ENCODE measurements around the gene PRSS36.

The PRSS36 gene

DNA sequence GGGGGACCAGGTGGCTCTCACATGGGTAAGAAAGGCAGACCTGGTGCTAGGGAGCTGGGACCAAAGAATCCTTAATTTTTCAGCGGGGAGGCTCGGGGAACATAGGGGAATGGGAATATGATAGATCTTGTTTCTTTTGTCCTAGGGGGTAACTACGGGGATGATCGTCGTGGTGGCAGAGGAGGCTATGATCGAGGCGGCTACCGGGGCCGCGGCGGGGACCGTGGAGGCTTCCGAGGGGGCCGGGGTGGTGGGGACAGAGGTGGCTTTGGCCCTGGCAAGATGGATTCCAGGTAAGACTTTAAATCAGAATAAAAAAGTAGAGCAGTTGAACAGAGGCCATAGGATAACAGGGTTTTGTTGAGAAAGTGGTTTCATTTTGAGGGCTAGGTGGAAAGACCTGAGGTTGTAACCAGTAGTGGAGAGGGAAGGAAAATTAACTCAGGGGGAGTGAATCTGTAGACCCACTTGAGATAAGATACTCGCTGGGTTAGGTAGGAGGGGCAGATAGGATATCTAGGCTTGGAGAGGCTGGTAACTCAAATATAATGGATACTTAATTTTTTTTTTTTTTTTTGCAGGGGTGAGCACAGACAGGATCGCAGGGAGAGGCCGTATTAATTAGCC is 41.1 kb upstream of the PRSS36 start:
- peaks cover 13% of the 10 kb centered on the region; the same call in 1 of the 2 replicates for H4K20me1 ChIP-seq (ENCODE audit: insufficient read depth)
- no peaks in the 10 kb centered on the region for H3K27me3 ChIP-seq (ENCODE audit: insufficient read depth, low read depth)
- no peak overlapping the region for H3K4me2 ChIP-seq
- H2AFZ ChIP-seq (ENCODE audit: low read depth): no peak overlapping the region
- H3K36me3 ChIP-seq (ENCODE audit: insufficient read depth): peaks cover 53% of the 10 kb centered on the region
- peaks cover 21% of the 10 kb centered on the region for H3K4me1 ChIP-seq (ENCODE audit: low read depth, poor library complexity, severe bottlenecking)
- peaks cover 46% of the 10 kb centered on the region; the same call in 1 of the 2 replicates for H3K79me2 ChIP-seq (ENCODE audit: insufficient read depth, low read depth)
- TF ChIP-seq, protein P1, sequence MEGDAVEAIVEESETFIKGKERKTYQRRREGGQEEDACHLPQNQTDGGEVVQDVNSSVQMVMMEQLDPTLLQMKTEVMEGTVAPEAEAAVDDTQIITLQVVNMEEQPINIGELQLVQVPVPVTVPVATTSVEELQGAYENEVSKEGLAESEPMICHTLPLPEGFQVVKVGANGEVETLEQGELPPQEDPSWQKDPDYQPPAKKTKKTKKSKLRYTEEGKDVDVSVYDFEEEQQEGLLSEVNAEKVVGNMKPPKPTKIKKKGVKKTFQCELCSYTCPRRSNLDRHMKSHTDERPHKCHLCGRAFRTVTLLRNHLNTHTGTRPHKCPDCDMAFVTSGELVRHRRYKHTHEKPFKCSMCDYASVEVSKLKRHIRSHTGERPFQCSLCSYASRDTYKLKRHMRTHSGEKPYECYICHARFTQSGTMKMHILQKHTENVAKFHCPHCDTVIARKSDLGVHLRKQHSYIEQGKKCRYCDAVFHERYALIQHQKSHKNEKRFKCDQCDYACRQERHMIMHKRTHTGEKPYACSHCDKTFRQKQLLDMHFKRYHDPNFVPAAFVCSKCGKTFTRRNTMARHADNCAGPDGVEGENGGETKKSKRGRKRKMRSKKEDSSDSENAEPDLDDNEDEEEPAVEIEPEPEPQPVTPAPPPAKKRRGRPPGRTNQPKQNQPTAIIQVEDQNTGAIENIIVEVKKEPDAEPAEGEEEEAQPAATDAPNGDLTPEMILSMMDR (conservative IDR thresholded peaks at IDR 0.05; ENCODE audit: low read depth, low read length): no peak
- no peak overlapping the region for H3K9ac ChIP-seq
- H3K27ac ChIP-seq: no peak overlapping the region
- no peak overlapping the region for H3K4me3 ChIP-seq (IDR thresholded peaks at IDR 0.05; ENCODE audit: insufficient read depth, low read depth, low read length)

DNA sequence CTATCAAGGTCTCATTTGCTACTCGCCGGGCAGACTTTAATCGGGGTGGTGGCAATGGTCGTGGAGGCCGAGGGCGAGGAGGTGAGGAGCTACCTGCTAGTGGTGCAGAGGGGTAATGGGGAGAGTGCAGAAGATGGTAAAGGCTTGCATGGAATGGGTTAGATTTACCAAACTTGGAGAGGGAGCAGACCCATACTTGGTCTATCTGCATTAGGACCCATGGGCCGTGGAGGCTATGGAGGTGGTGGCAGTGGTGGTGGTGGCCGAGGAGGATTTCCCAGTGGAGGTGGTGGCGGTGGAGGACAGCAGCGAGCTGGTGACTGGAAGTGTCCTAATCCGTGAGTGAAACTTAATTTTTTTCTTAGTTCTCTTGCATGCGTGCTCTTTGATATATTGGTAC is 40.2 kb upstream of the PRSS36 start:
- peaks cover 30% of the 10 kb centered on the region for H3K4me1 ChIP-seq (ENCODE audit: low read depth, poor library complexity, severe bottlenecking)
- H4K20me1 ChIP-seq (ENCODE audit: insufficient read depth): peaks cover 18% of the 10 kb centered on the region; the same call in 1 of the 2 replicates

DNA sequence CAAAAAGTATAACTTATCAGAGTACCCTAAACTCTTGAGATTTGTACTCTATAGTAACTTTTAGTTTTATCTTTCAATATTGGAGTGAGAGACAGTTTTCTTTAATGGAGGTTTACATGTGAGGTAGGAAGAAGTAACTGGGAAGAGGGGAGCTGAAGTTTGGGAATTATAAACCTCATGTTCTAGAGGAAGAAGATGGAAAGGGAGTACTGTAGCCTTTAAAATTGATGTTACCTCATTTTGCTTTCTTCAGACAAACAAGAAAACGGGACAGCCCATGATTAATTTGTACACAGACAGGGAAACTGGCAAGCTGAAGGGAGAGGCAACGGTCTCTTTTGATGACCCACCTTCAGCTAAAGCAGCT is 39.5 kb upstream of the PRSS36 start:
- no peak overlapping the region for H3K4me2 ChIP-seq

More for the DNA sequence above, 40.2 kb upstream of the PRSS36 start:
- H3K4me2 ChIP-seq: no peak overlapping the region
- H3K79me2 ChIP-seq (ENCODE audit: insufficient read depth, low read depth): peaks cover 54% of the 10 kb centered on the region; the same call in 1 of the 2 replicates
- no peak overlapping the region for H3K9ac ChIP-seq
- TF ChIP-seq, protein P1 (conservative IDR thresholded peaks at IDR 0.05; ENCODE audit: low read depth, low read length): no peak
- H2AFZ ChIP-seq (ENCODE audit: low read depth): no peak overlapping the region
- H3K36me3 ChIP-seq (ENCODE audit: insufficient read depth): peaks cover 62% of the 10 kb centered on the region
- H3K4me3 ChIP-seq (IDR thresholded peaks at IDR 0.05; ENCODE audit: insufficient read depth, low read depth, low read length): no peak overlapping the region
- no peaks in the 10 kb centered on the region for H3K27me3 ChIP-seq (ENCODE audit: insufficient read depth, low read depth)
- no peak overlapping the region for H3K27ac ChIP-seq

DNA sequence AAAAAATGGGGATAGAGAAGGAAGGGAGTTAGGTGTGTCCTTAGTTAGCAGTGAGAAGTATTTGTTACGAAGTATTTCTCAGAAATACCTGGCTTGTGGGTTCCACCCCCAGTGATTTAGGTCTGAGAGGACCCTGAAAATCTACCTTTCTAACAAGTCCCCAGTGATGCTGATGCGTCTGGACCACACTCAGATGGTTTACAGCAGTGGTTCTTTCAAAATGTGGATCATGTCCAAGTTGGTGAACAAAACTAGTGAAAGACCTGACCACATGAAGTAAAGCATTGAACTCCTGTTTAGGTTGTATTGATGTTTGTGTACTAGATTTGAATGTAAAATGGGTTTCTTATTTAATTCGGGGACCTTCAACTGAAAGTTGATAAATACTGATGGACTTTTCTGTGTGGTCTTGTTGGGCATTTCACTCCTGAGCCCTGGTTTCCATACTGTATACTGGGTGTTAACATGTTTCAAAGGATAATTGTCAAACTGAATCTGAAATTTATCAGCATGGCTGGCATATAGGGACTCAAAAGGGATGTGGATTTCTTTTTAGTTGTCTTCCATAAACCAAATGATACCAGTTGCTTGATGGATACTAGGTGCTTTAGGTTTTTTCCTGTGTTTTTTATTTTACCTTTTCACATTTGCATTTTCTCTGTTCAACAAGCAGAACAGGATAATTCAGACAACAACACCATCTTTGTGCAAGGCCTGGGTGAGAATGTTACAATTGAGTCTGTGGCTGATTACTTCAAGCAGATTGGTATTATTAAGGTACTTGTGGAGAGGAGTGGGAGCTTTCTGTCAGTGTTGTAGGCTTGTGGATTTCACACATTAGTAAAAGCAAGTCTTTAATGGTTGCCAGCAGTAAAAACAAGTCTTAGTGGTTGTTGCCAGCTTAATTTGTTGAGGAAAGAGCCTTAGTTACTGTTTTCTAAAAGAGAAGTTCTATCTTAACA is 38.9 kb upstream of the PRSS36 start:
- no peaks in the 10 kb centered on the region for H3K27me3 ChIP-seq (ENCODE audit: insufficient read depth, low read depth)
- H3K4me3 ChIP-seq (IDR thresholded peaks at IDR 0.05; ENCODE audit: insufficient read depth, low read depth, low read length): no peak overlapping the region
- H3K36me3 ChIP-seq (ENCODE audit: insufficient read depth): peaks cover 65% of the 10 kb centered on the region
- no peak overlapping the region for H3K9ac ChIP-seq
- H3K4me1 ChIP-seq (ENCODE audit: low read depth, poor library complexity, severe bottlenecking): peaks cover 42% of the 10 kb centered on the region
- H3K79me2 ChIP-seq (ENCODE audit: insufficient read depth, low read depth): peaks cover 68% of the 10 kb centered on the region
- H2AFZ ChIP-seq (ENCODE audit: low read depth): no peak overlapping the region
- H4K20me1 ChIP-seq (ENCODE audit: insufficient read depth): peaks cover 23% of the 10 kb centered on the region
- no peak overlapping the region for H3K4me2 ChIP-seq
- TF ChIP-seq, protein P1 (conservative IDR thresholded peaks at IDR 0.05; ENCODE audit: low read depth, low read length): no peak
- H3K27ac ChIP-seq: no peak overlapping the region

More for the DNA sequence above, 39.5 kb upstream of the PRSS36 start:
- TF ChIP-seq, protein P1 (conservative IDR thresholded peaks at IDR 0.05; ENCODE audit: low read depth, low read length): no peak
- H2AFZ ChIP-seq (ENCODE audit: low read depth): no peak overlapping the region
- peaks cover 36% of the 10 kb centered on the region for H3K4me1 ChIP-seq (ENCODE audit: low read depth, poor library complexity, severe bottlenecking)
- peaks cover 61% of the 10 kb centered on the region for H3K79me2 ChIP-seq (ENCODE audit: insufficient read depth, low read depth)
- H3K36me3 ChIP-seq (ENCODE audit: insufficient read depth): peaks cover 63% of the 10 kb centered on the region
- no peak overlapping the region for H3K4me3 ChIP-seq (IDR thresholded peaks at IDR 0.05; ENCODE audit: insufficient read depth, low read depth, low read length)
- H3K9ac ChIP-seq: no peak overlapping the region
- H3K27me3 ChIP-seq (ENCODE audit: insufficient read depth, low read depth): no peaks in the 10 kb centered on the region
- no peak overlapping the region for H3K27ac ChIP-seq
- peaks cover 18% of the 10 kb centered on the region; the same call in 1 of the 2 replicates for H4K20me1 ChIP-seq (ENCODE audit: insufficient read depth)
